ENCODE results near the gene MEI1. TPM values are rescaled to one million over a fixed set of nuclear protein-coding genes. Genes with fewer than 3 reads are reported as not detected.

The MEI1 gene
- total and polyA plus RNA-seq, 4 donors: 0.33 to 1.3 (median 0.72) TPM

DNA sequence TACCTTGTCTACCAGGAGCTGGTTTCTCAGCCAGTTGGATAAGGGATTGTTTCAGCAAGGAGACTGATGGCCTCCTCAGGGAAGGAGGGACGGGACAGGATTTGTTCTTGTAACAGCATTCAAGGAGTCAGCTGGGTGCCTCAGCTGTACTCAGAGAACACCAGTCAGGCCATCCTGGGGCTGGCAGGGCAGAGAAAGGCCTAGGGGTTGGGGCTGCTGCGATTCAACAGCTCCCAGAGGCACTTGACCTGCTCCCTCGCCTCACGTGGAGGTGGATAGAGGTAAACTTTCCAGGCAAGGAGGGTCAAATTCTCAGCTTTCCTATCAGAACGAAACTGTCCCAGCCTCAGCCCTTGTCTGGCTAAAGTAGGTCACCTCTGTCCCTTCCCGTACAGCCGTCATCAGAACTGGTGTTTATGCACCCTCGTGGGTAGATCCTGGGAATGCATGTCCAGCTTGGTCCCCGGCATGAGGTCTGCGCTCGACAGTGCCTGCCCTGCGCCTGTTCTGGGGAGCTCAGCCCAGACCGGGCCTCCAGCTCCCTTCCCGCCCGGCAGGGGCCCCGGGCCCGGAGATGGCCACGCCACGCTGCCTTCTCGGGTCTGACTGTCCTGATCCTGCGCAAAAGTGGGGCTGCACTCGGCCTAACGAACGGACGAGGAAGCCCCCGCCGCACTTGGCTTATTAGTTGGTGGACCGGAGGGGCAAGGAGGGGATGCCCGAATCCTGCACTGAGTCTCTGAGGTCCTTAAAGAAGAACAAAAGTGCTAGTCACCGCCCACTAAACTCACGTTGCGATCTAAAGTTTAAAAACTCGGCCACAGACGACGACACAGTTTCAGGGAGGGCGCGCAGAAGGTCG, 100.4 kb downstream of the MEI1 start:
- Histone ChIP-seq H3K9ac (ENCODE audit: low read depth in 1 of 2, low read length in 2 of 2) (peak overlapping the region; percentile 64 to 74), H3K36me3 (ENCODE audit: control insufficient read depth in 4 of 4, insufficient read depth in 3 of 4, low read depth in 1 of 4, low read length in 3 of 4) (no peaks in the 10 kb centered on the region), H3K9me3 (ENCODE audit: control insufficient read depth in 4 of 4, low read length in 3 of 4) (no peaks in the 10 kb centered on the region), H3K27ac (ENCODE audit: low read depth in 1 of 2, low read length in 2 of 2) (peak overlapping the region; percentile 87 to 92), H3K4me3 (ENCODE audit: low read depth in 1 of 3, low read length in 3 of 3) (peak overlapping the region; percentile 68 to 96 (median 80)), H3K27me3 (ENCODE audit: control insufficient read depth in 4 of 4, insufficient read depth in 4 of 4, low read length in 3 of 4) (no peaks in the 10 kb centered on the region), H3K4me1 (ENCODE audit: control insufficient read depth in 4 of 4, insufficient read depth in 4 of 4, low read length in 3 of 4) (peaks cover 0 to 23% (median 17%) of the 10 kb centered on the region in 4 donors)
- DNase-seq (ENCODE audit: low spot score): peak; percentile 52
- TF ChIP-seq JUND (IDR thresholded peaks at IDR 0.05) (no peak), YY1 (IDR thresholded peaks at IDR 0.05) (no peak), RXRA (IDR thresholded peaks at IDR 0.05) (no peak), SP1 (IDR thresholded peaks at IDR 0.05) (no peak), HNF4G (IDR thresholded peaks at IDR 0.05) (no peak)
- TF ChIP-seq, protein P1, sequence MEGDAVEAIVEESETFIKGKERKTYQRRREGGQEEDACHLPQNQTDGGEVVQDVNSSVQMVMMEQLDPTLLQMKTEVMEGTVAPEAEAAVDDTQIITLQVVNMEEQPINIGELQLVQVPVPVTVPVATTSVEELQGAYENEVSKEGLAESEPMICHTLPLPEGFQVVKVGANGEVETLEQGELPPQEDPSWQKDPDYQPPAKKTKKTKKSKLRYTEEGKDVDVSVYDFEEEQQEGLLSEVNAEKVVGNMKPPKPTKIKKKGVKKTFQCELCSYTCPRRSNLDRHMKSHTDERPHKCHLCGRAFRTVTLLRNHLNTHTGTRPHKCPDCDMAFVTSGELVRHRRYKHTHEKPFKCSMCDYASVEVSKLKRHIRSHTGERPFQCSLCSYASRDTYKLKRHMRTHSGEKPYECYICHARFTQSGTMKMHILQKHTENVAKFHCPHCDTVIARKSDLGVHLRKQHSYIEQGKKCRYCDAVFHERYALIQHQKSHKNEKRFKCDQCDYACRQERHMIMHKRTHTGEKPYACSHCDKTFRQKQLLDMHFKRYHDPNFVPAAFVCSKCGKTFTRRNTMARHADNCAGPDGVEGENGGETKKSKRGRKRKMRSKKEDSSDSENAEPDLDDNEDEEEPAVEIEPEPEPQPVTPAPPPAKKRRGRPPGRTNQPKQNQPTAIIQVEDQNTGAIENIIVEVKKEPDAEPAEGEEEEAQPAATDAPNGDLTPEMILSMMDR (IDR thresholded peaks at IDR 0.05; ENCODE audit: low read depth, low read length, missing input control): peak; percentile 4
- TF ChIP-seq, protein P2, sequence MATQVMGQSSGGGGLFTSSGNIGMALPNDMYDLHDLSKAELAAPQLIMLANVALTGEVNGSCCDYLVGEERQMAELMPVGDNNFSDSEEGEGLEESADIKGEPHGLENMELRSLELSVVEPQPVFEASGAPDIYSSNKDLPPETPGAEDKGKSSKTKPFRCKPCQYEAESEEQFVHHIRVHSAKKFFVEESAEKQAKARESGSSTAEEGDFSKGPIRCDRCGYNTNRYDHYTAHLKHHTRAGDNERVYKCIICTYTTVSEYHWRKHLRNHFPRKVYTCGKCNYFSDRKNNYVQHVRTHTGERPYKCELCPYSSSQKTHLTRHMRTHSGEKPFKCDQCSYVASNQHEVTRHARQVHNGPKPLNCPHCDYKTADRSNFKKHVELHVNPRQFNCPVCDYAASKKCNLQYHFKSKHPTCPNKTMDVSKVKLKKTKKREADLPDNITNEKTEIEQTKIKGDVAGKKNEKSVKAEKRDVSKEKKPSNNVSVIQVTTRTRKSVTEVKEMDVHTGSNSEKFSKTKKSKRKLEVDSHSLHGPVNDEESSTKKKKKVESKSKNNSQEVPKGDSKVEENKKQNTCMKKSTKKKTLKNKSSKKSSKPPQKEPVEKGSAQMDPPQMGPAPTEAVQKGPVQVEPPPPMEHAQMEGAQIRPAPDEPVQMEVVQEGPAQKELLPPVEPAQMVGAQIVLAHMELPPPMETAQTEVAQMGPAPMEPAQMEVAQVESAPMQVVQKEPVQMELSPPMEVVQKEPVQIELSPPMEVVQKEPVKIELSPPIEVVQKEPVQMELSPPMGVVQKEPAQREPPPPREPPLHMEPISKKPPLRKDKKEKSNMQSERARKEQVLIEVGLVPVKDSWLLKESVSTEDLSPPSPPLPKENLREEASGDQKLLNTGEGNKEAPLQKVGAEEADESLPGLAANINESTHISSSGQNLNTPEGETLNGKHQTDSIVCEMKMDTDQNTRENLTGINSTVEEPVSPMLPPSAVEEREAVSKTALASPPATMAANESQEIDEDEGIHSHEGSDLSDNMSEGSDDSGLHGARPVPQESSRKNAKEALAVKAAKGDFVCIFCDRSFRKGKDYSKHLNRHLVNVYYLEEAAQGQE (IDR thresholded peaks at IDR 0.05): no peak
- WGBS: 29% methylated on average over 38 of the region's 38 CpGs

DNA sequence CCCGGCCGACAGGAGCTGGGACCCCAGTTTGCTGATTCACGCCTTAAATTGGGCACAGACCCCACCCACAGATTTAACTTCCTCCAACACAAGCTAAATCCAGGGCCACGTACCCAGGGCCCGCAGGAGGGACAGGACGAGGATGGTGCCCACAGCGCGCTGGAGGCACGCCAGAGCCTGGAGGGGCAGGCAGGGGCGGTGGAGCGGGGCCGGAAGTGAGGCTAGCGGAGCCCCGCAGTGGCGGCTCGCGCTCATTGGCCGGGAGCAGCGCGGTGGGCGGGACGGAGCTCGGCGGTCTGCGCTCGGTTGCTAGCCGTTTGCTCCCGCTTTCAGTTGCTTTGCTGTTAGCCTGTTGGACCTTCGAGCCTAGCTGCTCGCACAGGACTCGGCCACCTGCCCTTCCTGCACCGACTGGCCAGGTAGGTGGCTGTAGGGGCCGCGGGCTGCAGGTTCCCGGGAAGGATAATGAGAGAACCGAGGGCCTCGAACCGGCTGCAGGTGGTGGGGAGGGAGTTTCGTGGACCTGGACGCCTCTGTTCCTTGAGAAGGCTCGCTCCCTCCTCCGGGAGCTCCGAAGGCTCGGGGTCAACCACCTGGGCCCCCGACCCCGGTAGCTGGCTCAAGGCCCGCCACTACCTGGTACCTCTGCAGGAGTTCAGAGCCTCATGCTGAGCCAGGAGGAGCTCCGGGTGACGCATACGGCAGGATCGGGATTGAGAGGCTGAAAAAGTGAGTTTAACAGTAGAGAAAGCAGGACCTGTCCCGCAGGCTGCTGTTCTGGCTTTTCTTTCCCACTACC, 101.2 kb downstream of the MEI1 start, which contains the start of gene CCDC134:
Gene CCDC134 (plus strand): TSS at position 332 of the 799 bp plus-strand sequence. CDS start 8,212 bp downstream, outside the sequence.
- Histone ChIP-seq H3K4me3 (ENCODE audit: low read depth in 1 of 3, low read length in 3 of 3) (peak within 1 kb of the TSS; percentile 68 to 96 (median 80)), H3K4me1 (ENCODE audit: control insufficient read depth in 4 of 4, insufficient read depth in 4 of 4, low read length in 3 of 4) (peaks cover 0 to 23% (median 17%) of the 10 kb centered on the region in 4 donors), H3K36me3 (ENCODE audit: control insufficient read depth in 4 of 4, insufficient read depth in 3 of 4, low read depth in 1 of 4, low read length in 3 of 4) (no peaks in the 10 kb centered on the region), H3K9ac (ENCODE audit: low read depth in 1 of 2, low read length in 2 of 2) (peak within 1 kb of the TSS; percentile 91 to 96), H3K9me3 (ENCODE audit: control insufficient read depth in 4 of 4, low read length in 3 of 4) (no peaks in the 10 kb centered on the region), H3K27me3 (ENCODE audit: control insufficient read depth in 4 of 4, insufficient read depth in 4 of 4, low read length in 3 of 4) (no peaks in the 10 kb centered on the region), H3K27ac (ENCODE audit: low read depth in 1 of 2, low read length in 2 of 2) (peak within 1 kb of the TSS; percentile 87 to 92)
- under 1% methylated on average over 52 of the region's 52 CpGs for WGBS
- DNase-seq (ENCODE audit: low spot score): peak; percentile 94
- TF ChIP-seq, protein P3, sequence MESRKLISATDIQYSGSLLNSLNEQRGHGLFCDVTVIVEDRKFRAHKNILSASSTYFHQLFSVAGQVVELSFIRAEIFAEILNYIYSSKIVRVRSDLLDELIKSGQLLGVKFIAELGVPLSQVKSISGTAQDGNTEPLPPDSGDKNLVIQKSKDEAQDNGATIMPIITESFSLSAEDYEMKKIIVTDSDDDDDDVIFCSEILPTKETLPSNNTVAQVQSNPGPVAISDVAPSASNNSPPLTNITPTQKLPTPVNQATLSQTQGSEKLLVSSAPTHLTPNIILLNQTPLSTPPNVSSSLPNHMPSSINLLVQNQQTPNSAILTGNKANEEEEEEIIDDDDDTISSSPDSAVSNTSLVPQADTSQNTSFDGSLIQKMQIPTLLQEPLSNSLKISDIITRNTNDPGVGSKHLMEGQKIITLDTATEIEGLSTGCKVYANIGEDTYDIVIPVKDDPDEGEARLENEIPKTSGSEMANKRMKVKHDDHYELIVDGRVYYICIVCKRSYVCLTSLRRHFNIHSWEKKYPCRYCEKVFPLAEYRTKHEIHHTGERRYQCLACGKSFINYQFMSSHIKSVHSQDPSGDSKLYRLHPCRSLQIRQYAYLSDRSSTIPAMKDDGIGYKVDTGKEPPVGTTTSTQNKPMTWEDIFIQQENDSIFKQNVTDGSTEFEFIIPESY (IDR thresholded peaks at IDR 0.05): no peak
- TF ChIP-seq NR2F2 (IDR thresholded peaks at IDR 0.05): no peak
- peak in 1 of 2 donors; percentile 37 for TF ChIP-seq RXRA (IDR thresholded peaks at IDR 0.05)
- TF ChIP-seq HNF4A (conservative IDR thresholded peaks at IDR 0.05): peak in 1 of 2 donors; percentile 51
- TF ChIP-seq, protein P4, sequence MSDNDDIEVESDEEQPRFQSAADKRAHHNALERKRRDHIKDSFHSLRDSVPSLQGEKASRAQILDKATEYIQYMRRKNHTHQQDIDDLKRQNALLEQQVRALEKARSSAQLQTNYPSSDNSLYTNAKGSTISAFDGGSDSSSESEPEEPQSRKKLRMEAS (IDR thresholded peaks at IDR 0.05): no peak
- no peak for TF ChIP-seq FOXA1 (IDR thresholded peaks at IDR 0.05)
- peak; percentile 37 to 86 for TF ChIP-seq GABPA (IDR thresholded peaks at IDR 0.05 in 1 of 2, conservative IDR thresholded peaks at IDR 0.05 in 1 of 2)
- peak in 1 of 2 donors; percentile 46 for TF ChIP-seq RAD21 (IDR thresholded peaks at IDR 0.05)
- TF ChIP-seq, protein P2 (IDR thresholded peaks at IDR 0.05): peak; percentile 85
- TF ChIP-seq, protein P1 (IDR thresholded peaks at IDR 0.05; ENCODE audit: low read depth, low read length, missing input control): peak; percentile 0
- TF ChIP-seq HNF4G (IDR thresholded peaks at IDR 0.05): no peak
- TF ChIP-seq JUND (IDR thresholded peaks at IDR 0.05): no peak

Data from liver (tissue), 9 donors.